ENCODE data around the gene SLC29A3. TPM values are rescaled to one million over a fixed set of nuclear protein-coding genes. Genes with fewer than 3 reads are reported as not detected.

SLC29A3 gene
- total and polyA plus RNA-seq, 10 of the 15 experiments (the other 5 are each of a cell fraction or from before 2014, with no cell fraction given): 1.5 to 4.0 (median 2.7) TPM

GRCh38 chr10:71314028-71314693, 4.9 kb upstream of the SLC29A3 start (continued):
- no peak for TF ChIP-seq ZNF384 (IDR thresholded peaks at IDR 0.05; ENCODE audit: borderline replicate concordance, low read depth, low read length)
- peak; percentile 62 to 91 (median 76) for TF ChIP-seq CTCF (IDR thresholded peaks at IDR 0.05 in 2 of 3, conservative IDR thresholded peaks at IDR 0.05 in 1 of 3; ENCODE audit: control insufficient read depth in 2 of 3, extremely low read depth in 1 of 3, insufficient read depth in 1 of 3, low read depth in 3 of 3, low read length in 3 of 3)
- TF ChIP-seq BMI1 (IDR thresholded peaks at IDR 0.05; ENCODE audit: borderline replicate concordance): no peak
- TF ChIP-seq CREM (IDR thresholded peaks at IDR 0.05; ENCODE audit: low read depth): no peak

GRCh38 chr10:71314694-71315225, 4.3 kb upstream of the SLC29A3 start:
- no peak for FAIRE-seq
- BruUV-seq (replicated peaks): no TSS peak

More at GRCh38 chr10:71314694-71315225, 4.3 kb upstream of the SLC29A3 start:
- H3K4me3 ChIP-seq: no peak overlapping the region
- H3K4me2 ChIP-seq (ENCODE audit: control insufficient read depth, insufficient read depth): no peak overlapping the region
- no peak overlapping the region for H3K9ac ChIP-seq (ENCODE audit: control insufficient read depth, insufficient read depth, low read length)
- intact Hi-C loops (cut with micrococcal nuclease; ENCODE audit: unreplicated experiment) (loop anchor here (1.0 to 10.0 kb wide), 3 partner anchors 170 to 583 kb away; no protein-coding TSS in a partner anchor), in situ Hi-C loops (cut with MboI) (loop anchor here (5.0 to 10.0 kb wide), 4 partner anchors 258 to 580 kb away; no protein-coding TSS in a partner anchor)
- DNase-seq (ENCODE audit: low read depth, low spot score): no peak
- no peaks in the 10 kb centered on the region for H4K20me1 ChIP-seq (ENCODE audit: control insufficient read depth, insufficient read depth)
- POLR2A ChIA-PET: interaction anchor here (0.7 kb wide), 1 partner anchor 415 kb away, joined by 3 read pairs; no protein-coding TSS in a partner anchor
- TF ChIP-seq, protein P1, sequence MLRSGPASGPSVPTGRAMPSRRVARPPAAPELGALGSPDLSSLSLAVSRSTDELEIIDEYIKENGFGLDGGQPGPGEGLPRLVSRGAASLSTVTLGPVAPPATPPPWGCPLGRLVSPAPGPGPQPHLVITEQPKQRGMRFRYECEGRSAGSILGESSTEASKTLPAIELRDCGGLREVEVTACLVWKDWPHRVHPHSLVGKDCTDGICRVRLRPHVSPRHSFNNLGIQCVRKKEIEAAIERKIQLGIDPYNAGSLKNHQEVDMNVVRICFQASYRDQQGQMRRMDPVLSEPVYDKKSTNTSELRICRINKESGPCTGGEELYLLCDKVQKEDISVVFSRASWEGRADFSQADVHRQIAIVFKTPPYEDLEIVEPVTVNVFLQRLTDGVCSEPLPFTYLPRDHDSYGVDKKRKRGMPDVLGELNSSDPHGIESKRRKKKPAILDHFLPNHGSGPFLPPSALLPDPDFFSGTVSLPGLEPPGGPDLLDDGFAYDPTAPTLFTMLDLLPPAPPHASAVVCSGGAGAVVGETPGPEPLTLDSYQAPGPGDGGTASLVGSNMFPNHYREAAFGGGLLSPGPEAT (IDR thresholded peaks at IDR 0.05; ENCODE audit: low read depth): no peak
- TF ChIP-seq ZBTB40 (IDR thresholded peaks at IDR 0.05; ENCODE audit: borderline replicate concordance) (no peak), ZNF384 (IDR thresholded peaks at IDR 0.05; ENCODE audit: borderline replicate concordance, low read depth, low read length) (no peak)
- H3K79me2 ChIP-seq (ENCODE audit: control insufficient read depth, insufficient read depth, low read length): no peaks in the 10 kb centered on the region
- no peak for ATAC-seq
- H2AFZ ChIP-seq (ENCODE audit: control insufficient read depth, low read depth, low read length): no peak overlapping the region
- no peaks in the 10 kb centered on the region for H3K27me3 ChIP-seq (replicated peaks in 1 of 2; ENCODE audit: control insufficient read depth in 2 of 2, insufficient read depth in 2 of 2, low read length in 1 of 2)
- H3K36me3 ChIP-seq (ENCODE audit: control insufficient read depth in 2 of 2, insufficient read depth in 2 of 2, low read length in 1 of 2): no peaks in the 10 kb centered on the region
- RAD21 ChIA-PET (ENCODE audit: unreplicated experiment): interaction anchor here (0.7 to 5.1 kb wide), 11 partner anchors 12 to 582 kb away, joined by 3 to 28 read pairs (median 4); no protein-coding TSS in a partner anchor
- 36% methylated on average over 11 of the region's 11 CpGs for WGBS (ENCODE audit: insufficient coverage, insufficient replicate concordance, low lambda C conversion rate, missing lambda C conversion rate)
- no peaks in the 10 kb centered on the region for H3K9me3 ChIP-seq (replicated peaks; ENCODE audit: control insufficient read depth, insufficient read depth, low read length)
- SMC1A ChIA-PET (ENCODE audit: uncharacterized antibody, unreplicated experiment): interaction anchor here (0.6 to 14.0 kb wide), 8 partner anchors 29 to 459 kb away, joined by 3 to 249 read pairs (median 3); no protein-coding TSS in a partner anchor
- CTCF ChIA-PET: interaction anchor here (0.7 to 11.1 kb wide), 22 partner anchors 8 to 581 kb away, joined by 3 to 359 read pairs (median 4); no protein-coding TSS in a partner anchor
- H3K4me1 ChIP-seq (ENCODE audit: control insufficient read depth, insufficient read depth, low read length): peaks cover 12% of the 10 kb centered on the region
- no peak overlapping the region for H3K27ac ChIP-seq (ENCODE audit: control insufficient read depth, insufficient read depth)

All from GM12878 (cell line).